C1 segment of cervical spinal cord (tissue), 14 donors: ENCODE measurements around the gene MASP2.
A peak's percentile ranks its signal among the peaks of the same experiment; 100 is the strongest.
"Not testable (repeated sequence)": the region's sequence is repeated elsewhere in the genome, so short reads cannot be mapped to it uniquely, and the experiment has no call there.

Experiments used
- DNase-seq, 14 donors: peaks; one replicate each; lab custom pipeline; 2025; lab: John Stamatoyannopoulos, UW

The MASP2 gene

DNA sequence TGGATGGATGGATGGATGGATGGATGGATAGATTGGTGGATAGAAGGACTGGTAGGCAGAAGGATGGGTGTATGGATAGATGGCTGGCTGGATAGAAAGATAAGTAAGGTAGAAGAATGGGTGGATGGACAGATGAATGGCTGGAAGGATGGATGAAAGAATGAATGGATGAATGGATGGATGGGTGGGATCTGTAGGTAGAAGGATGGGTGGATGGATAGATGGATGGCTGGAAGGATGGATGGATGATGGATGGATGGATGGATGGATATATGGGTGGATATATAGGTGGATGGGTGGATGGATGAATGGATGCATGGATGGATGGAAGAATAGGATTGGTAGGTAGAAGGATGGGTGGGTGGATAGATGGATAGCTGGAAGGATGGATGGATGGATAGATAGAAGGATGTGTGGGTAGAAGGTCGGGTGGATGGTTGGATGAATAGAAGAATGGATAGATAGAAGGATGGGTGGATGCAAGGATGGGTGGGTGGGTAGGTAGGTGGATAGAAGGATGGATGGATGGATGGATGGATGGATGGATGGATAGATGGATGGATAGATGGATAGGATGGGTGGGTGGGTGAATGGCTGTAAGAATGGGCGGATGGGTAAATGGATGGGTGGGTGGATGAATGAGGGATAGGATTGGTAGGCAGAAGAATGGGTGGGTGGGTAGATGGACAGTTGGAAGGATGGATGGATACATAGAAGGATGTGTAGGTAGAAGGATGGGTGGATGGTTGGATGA lies 7.5 kb downstream of the MASP2 start:
- no peak for DNase-seq

DNA sequence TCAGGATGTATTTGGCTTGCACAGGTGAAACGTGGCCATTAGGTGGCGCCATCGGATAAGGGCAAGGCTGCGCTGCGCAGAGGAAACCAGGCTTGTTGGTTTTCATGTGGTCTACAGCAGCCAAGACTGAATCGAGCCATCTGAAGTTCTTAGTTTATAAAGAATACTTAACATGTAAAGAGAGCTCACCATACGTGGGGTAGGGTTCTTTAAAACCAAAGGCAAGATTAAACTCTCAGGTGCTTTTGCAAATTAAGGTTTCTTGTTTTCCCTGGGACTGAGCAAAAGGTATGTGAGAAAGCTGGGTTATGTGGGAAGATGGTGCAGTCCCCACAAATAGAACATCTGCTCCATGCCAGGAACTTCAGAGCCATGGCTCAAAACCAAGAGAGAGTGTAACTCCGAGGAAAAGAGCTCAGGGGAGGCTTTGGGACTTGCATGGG lies 9.3 kb downstream of the MASP2 start:
- DNase-seq, result peak in 13 of 14 donors; percentile 17 to 79 (median 68)

DNA sequence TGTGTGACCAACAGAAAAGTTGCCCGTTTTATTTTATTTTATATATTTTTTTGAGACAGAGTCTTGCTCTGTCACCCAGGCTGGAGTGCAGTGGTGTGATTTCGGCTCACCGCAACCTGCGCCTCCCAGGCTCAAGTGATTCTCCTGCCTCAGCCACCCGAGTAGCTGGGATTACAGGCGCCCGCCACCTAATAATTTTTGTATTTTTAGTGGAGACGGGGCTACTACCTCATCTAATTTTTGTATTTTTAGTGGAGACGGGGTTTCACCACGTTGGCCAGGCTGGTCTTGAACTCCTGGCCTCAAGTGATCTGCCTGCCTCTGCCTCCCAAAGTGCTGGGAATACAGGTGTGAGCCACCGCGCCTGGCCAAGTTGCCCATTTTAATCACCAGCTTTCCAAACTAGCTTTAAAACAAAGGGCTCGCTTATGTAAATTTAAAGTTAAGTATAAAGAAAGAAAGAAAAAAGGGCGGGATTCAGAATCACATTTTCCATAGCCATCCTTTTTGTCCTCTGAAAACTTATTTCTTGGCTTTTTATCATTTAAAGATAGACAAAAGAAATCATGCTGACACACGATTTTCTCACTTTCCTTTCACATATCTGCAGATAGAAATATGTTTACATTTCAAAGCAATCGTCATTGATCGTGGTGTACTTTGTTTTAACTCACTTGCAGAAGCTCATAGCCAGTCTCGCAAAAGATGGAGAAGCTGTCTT lies 9.9 kb downstream of the MASP2 start:
- not testable (repeated sequence) for DNase-seq

DNA sequence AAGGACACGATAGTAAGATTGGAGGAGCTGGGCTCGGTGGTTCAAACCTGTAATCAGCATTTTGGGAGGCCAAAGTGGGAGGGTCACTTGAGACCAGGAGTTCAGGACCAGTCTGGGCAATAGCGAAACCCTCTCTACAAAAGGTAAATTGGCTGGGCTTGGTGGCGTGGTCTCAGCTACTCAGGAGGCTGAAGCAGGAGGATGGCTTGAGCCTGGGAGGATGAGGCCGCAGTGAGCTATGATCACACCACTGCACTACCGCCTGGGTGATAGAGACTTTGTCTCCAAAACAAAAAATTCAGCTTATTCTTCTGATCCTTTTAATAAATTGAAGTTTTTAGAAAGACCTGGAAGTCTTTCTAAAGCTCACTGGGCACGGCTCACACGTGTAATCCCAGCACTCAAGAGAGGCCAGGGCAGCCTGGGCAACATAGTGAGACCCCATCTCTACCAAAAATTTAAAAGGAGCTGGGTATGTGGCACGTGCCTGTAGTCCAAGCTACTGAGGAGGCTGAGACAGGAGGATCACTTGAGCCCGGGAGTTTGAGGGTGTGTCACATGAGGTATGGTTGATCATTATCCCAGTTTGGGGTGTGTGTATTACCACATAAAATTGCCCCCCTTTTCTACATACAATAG lies 15.3 kb downstream of the MASP2 start:
- DNase-seq, result no peak

DNA sequence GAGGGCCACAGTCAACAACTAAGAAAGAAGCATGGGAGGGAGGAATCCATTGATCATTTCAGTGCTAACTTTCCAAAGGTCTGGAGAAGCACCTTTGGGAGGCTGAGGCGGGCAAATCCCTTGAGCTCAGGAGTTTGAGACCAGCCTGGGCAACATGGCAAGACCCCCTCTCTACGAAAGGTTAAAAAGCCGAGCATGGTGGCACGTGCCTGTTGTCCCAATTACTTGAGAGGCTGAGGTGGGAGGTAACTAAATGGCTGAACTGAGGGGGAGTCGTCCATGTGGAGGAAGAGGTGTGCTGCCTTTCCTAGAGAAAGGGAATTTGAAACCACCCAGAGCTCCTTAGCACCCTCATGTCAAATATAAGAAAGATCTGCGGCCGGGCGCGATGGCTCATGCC lies 16.2 kb downstream of the MASP2 start:
- no peak for DNase-seq

DNA sequence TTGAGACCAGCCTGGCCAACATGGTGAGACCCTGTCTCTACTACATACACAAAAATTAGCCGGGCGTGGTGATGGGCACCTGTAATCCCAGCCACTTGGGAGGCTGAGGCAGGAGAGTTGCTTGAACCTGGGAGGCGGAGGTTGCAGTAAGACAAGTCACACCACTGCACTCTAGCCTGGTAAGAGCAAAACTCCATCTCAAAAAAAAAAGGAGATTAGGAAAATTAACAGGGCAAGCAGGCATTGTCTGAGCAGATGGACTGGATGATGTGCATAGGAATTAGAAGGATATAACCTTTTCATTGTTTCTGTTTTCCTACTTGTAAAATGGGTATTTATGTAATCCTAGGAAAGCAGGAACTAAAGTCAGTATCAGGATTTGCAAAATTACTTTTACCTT lies 19.0 kb downstream of the MASP2 start:
- no peak for DNase-seq

DNA sequence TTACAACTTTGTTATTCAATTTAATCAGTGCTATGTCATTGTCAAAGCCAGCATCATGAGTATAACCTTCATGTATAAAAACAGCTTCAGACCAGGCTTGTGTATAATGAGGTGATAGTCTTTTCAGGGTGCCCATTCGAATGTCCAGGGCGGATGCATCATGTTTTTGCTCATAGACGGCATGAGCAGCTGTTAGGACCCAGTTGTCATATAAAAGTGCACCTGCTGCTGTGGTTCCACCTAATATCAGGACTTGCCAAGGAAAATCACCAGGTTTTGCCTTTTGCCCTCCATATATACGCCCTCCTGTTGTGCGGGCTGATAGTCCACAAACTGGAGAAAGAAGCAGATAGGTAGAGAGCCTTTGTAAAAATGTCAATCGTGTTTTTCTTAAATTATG lies 19.7 kb downstream of the MASP2 start:
- no peak for DNase-seq

DNA sequence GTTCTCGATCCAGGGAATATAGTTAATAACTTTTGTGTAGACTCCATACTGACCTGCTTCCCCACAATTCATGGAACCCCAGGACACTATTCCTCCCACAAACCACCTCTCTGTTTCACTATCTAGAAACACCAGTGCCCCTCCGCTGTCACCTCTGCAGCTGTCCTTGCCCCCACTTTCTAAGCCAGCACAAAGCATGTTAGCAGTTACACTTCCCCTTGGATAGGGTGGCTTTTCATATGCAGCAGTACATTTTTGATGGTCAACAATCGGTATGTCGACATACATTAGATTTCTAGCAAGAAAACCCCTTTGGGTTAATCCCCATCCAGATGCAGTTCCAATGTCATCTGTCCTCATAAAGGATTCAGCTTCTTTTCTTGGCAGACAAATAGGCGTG lies 20.1 kb downstream of the MASP2 start:
- no peak for DNase-seq

DNA sequence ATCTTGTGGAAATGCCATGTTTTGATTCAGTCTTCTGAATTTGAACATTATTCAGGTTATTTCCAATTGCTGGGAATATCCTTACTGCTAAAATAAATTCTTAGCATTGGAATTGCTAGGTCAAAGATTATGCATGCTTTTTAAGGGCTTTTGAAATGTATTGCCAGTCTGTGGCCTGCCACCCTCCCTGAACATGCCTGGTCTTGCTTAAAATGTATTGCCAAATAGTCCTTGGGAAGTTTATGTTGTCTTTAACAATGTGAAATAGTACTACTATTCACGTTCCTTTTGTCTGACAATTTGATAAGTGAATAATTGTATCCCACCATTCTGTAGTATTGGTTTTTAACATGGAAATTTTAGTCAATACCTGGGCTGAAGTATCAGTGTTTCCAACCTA lies 21.0 kb downstream of the MASP2 start:
- no peak for DNase-seq

DNA sequence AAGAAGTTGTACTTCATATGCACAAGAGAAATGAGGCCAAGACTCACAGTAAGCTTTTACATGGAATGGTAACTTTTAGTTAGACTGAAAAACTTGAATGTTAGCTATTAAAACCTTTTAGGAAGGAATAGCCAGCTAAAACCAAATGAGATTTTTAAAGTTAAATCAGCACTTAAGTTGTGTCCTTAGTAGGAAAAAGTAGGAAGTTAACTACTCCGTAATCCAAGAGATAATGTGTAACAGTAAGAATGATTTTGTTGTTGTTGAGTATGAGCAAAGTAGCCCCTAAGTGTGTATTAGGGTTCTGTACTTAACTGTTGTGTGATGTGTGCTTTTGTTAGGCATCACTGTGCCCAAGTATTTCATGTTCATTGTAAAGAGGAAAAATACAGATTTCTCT lies 21.4 kb downstream of the MASP2 start:
- DNase-seq, result no peak

DNA sequence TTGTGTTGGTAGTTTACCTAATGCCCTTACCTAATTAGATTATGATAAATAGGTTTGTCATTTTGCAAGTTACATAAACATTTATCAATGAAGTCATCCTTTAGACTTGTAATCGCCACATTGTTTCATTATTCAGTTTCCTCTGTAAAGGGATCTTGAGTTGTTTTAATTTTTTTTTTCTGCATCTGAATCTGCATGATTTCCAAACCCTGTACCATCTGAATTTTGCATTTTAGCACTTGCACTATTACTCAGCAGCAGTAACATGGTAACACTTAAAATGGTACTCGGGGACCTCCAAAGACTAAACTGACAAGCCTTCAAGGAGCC lies 22.2 kb downstream of the MASP2 start:
- DNase-seq, result no peak

DNA sequence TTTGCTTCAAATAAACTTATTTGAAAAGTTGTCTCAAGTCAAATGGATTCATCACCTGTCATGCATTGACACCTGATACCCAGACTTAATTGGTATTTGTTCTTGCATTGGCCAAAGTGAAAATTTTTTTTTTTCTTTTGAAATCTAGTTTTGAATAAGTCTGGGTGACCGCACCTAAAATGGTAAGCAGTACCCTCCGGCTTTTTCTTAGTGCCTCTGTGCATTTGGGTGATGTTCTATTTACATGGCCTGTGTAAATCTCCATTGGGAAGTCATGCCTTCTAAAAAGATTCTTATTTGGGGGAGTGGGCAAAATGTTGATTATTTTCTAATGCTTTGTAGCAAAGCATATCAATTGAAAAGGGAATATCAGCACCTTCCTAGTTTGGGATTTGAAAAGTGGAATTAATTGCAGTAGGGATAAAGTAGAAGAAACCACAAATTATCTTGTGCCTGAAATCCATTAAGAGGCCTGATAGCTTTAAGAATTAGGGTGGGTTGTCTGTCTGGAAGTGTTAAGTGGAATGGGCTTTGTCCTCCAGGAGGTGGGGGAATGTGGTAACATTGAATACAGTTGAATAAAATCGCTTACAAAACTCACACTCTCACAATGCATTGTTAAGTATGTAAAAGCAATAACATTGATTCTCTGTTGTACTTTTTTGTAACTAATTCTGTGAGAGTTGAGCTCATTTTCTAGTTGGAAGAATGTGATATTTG lies 22.7 kb downstream of the MASP2 start:
- DNase-seq, result no peak

DNA sequence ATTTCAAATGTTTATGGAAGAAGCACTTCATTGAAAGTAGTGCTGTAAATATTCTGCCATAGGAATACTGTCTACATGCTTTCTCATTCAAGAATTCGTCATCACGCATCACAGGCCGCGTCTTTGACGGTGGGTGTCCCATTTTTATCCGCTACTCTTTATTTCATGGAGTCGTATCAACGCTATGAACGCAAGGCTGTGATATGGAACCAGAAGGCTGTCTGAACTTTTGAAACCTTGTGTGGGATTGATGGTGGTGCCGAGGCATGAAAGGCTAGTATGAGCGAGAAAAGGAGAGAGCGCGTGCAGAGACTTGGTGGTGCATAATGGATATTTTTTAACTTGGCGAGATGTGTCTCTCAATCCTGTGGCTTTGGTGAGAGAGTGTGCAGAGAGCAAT lies 23.8 kb downstream of the MASP2 start:
- no peak for DNase-seq

DNA sequence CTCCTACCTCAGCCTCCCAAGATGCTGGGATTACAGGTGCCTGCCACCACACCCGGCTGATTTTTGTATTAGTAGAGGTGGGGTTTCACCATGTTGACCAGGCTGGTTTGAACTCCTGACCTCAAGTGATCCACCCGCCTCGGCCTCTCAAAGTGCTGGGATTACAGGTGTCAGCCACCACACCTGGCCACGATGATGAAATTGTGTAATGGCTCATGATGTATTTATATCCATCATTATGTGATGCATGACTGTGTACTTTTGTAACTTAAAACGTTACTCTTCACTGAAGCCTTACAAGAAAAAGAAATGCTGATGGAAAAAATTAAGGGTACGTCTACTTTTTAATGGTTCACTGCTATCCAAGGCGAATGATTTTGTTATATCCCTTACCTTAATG lies 27.1 kb downstream of the MASP2 start:
- no peak for DNase-seq

DNA sequence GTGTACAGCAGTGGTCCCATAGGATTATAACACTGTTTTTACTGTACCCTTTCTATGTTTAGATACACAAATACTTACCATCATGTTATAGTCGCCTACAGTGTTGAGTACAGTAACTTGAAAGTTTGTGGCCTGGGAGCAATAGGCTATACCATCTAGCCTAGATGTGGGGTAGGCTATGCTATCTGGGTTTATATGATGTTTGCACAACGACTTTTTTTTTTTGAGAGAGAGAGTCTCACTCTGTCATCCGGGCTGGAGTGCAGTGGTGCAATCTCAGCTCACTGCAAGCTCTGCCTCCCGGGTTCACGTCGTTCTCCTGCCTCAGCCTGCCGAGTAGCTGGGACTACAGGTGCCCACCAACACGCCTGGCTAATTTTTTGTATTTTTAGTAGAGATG lies 27.7 kb downstream of the MASP2 start:
- not testable (repeated sequence) for DNase-seq

DNA sequence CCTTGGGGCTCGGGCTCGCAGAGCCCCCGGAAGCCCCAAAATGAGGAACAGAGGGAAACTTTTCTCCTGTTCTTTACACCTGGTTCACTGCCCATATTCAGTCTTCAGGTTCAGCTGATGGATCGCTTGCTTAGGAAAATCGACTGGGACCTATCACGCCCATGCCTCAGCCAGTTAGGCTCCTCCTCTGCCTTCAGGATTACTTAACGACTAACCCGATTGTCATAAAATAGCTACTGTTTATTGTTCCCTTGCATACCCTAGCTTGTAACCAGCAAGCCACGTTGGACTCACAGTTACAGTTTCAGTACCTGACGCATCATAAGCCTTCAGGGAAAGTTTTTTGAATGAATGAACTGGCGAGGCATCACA lies 33.9 kb downstream of the MASP2 start:
- no peak for DNase-seq

DNA sequence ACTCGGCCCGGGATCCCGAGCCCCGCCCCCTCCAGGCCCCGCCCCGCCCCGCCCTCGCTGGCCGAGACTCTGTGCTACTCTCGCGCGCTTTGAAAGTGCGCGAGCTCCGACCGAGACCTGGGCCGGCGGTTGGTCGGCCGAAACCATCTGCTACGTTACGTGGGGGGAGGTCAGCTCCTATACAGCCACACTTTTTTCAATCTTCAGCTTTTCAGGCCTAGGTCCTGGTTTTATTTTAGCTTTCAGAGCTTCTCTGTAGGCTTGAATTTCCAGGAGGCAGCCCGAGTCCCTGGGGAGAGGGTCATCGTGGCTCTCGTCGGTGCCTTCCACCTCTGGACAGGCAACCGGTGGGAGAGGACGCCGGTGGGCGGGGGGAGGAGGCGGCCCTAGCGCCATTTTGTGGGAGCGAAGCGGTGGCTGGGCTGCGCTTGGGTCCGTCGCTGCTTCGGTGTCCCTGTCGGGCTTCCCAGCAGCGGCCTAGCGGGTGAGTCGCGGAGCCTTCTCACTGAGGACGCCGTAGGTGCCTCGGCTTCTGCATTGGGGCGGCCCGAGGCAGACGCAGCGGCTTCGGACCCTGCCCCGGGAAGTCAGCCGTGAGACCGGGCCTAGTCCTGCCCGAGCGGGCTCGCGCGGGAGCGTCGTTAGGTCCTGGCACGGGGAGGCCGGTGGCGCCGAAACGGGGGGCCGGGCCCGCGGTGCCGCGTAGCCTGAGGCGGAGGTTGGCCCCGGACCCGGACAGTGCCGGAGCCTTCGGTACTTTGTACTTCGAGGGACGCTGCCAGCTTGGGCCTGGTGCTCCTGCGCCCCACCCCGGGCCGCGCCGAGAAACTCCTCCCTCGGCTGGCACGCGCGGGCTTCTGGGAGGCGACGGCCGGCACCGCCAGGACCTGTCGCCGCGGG lies 34.5 kb downstream of the MASP2 start, which contains the start of gene TARDBP:
TARDBP (plus strand) TSS at position 395 of the 900 bp plus-strand sequence. CDS start 1,074 bp downstream, outside the sequence.
- DNase-seq, result peak; percentile 44 to 99 (median 94)

DNA sequence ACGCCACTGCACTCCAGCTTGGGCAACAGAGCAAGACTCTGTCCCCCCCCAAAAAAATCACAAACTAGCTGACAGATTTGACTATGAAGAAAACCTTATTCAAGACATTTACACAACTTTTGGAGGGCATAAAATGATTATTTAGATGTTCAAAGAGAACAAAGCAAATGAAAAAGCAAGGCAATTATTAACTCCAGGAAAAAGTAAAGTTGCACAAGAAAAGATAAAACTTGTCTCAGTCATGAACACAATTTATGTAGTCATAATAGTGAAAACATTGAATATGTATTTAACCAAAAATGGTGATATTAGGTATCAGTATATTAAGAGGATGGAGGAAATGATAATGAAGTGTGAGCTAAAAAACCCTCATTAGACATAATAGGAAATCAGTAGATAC lies 46.5 kb downstream of the MASP2 start:
- no peak for DNase-seq

DNA sequence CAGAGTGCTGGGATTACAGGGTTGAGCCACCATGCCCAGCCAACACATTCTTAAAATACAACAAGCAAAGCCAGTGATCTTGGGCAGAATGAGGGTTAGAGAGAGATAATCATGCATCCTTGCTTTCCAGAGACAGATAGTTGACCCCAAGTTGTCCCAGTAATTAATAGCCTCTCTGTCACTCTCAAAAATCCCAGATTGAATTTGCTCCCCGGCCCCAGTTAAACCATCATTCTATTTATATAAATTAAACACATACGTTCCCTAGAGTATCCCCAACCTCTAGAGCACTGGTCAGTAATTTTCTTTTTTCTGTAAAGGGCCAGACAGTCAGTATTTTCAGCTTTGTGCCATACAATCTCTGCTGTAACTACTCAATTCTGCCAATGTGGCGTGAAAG lies 50.9 kb downstream of the MASP2 start:
- no peak for DNase-seq

DNA sequence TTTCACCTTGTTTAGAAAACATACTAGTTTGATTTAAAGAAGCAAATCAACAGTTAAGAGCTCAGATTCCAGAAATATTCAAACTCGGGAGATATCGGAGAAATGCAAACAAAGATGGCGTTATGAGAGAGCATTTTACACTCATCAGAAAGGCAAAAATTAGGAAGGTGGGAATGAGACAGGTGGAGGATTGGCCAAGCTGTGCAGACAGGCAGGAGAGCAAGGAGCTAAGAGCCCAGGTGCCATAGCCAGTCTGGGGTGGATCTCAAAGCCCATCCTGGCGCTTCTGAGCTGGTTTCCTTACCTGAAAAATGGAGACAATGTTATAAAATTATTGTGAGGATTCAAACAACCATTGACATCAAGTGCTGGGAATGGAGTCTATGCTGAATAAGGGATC lies 54.2 kb downstream of the MASP2 start:
- DNase-seq, result no peak

DNA sequence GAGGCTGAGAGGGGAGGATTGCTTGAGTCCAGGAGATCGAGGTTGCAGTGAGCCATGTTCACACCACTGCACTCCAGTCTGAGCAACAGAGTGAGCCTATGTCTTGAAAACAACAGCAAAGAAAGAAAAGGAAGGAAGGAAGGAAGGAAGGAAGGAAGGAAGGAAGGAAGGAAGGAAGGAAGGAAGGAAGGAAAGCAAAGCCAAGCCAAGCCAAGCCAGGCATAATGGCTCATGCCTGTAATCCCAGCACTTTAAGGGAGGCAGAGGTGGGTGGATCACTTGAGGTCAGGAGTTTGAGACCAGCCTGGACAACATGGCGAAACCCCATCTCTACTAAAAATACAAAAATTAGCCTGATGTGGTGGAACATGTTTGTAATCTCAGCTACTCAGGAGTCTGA lies 55.0 kb downstream of the MASP2 start:
- DNase-seq, result not testable (repeated sequence)
